ENCODE results near the gene FAM163B.

DNA sequence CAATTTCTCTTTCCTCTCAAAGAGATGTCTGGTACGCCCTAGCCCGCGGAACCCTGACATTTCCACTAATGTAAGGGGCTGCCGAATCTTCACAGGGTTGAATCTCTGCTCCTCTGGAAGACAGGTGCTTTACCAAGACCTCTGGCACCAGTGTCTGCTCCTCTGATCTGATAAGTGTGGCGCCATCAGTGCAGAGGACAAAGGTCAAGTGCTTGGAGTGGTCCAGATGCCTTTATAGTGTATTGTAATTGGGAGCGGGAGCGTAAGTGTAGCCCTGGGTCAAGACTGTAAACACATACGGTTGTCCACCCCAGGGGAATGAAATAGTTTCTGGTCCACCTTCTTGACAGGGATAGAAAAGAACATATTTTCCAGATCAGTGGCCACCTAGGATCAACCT, 57.0 kb downstream of the FAM163B start:
- TF ChIP-seq EZH2phosphoT487 (IDR thresholded peaks at IDR 0.05; ENCODE audit: borderline replicate concordance, low read depth) = no peak
- TF ChIP-seq, protein P1, sequence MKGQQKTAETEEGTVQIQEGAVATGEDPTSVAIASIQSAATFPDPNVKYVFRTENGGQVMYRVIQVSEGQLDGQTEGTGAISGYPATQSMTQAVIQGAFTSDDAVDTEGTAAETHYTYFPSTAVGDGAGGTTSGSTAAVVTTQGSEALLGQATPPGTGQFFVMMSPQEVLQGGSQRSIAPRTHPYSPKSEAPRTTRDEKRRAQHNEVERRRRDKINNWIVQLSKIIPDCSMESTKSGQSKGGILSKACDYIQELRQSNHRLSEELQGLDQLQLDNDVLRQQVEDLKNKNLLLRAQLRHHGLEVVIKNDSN (IDR thresholded peaks at IDR 0.05; ENCODE audit: borderline replicate concordance, low read depth) = no peak
- TF ChIP-seq POLR2AphosphoS5 (IDR thresholded peaks at IDR 0.05; ENCODE audit: low read depth, low read length) = no peak
- no peak for TF ChIP-seq MXI1 (IDR thresholded peaks at IDR 0.05; ENCODE audit: low read depth, low read length)
- TF ChIP-seq, protein P2, sequence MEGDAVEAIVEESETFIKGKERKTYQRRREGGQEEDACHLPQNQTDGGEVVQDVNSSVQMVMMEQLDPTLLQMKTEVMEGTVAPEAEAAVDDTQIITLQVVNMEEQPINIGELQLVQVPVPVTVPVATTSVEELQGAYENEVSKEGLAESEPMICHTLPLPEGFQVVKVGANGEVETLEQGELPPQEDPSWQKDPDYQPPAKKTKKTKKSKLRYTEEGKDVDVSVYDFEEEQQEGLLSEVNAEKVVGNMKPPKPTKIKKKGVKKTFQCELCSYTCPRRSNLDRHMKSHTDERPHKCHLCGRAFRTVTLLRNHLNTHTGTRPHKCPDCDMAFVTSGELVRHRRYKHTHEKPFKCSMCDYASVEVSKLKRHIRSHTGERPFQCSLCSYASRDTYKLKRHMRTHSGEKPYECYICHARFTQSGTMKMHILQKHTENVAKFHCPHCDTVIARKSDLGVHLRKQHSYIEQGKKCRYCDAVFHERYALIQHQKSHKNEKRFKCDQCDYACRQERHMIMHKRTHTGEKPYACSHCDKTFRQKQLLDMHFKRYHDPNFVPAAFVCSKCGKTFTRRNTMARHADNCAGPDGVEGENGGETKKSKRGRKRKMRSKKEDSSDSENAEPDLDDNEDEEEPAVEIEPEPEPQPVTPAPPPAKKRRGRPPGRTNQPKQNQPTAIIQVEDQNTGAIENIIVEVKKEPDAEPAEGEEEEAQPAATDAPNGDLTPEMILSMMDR (IDR thresholded peaks at IDR 0.05) = no peak
- TF ChIP-seq NFIC (IDR thresholded peaks at IDR 0.05; ENCODE audit: borderline replicate concordance) = no peak
- no peak for TF ChIP-seq RFX5 (IDR thresholded peaks at IDR 0.05; ENCODE audit: low read length)
- no peak for TF ChIP-seq EP300 (IDR thresholded peaks at IDR 0.05; ENCODE audit: borderline replicate concordance in 1 of 2, low read depth in 1 of 2, low read length in 1 of 2)
- TF ChIP-seq, protein P3, sequence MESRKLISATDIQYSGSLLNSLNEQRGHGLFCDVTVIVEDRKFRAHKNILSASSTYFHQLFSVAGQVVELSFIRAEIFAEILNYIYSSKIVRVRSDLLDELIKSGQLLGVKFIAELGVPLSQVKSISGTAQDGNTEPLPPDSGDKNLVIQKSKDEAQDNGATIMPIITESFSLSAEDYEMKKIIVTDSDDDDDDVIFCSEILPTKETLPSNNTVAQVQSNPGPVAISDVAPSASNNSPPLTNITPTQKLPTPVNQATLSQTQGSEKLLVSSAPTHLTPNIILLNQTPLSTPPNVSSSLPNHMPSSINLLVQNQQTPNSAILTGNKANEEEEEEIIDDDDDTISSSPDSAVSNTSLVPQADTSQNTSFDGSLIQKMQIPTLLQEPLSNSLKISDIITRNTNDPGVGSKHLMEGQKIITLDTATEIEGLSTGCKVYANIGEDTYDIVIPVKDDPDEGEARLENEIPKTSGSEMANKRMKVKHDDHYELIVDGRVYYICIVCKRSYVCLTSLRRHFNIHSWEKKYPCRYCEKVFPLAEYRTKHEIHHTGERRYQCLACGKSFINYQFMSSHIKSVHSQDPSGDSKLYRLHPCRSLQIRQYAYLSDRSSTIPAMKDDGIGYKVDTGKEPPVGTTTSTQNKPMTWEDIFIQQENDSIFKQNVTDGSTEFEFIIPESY (IDR thresholded peaks at IDR 0.05; ENCODE audit: borderline replicate concordance, low read depth) = no peak
- no peak for TF ChIP-seq GABPA (IDR thresholded peaks at IDR 0.05; ENCODE audit: low read depth)
- no peak for TF ChIP-seq TCF12 (IDR thresholded peaks at IDR 0.05)
- no peak for TF ChIP-seq NRF1 (IDR thresholded peaks at IDR 0.05; ENCODE audit: low read depth, low read length)
- no peak for TF ChIP-seq MEF2A (IDR thresholded peaks at IDR 0.05; ENCODE audit: borderline replicate concordance, low read depth)

All from SK-N-SH (cell line).